DMS153 treated with DMSO at 0.1 percent for 48 hours (cell line): Measurements from ENCODE around the gene TSPEAR.
A peak's percentile ranks its signal among the peaks of the same experiment; 100 is the strongest.
"Not testable (repeated sequence)": the region's sequence is repeated elsewhere in the genome, so short reads cannot be mapped to it uniquely, and the experiment has no call there.

Source experiments
- DNase-seq: peaks from one replicate; lab custom pipeline; 2025; ENCODE audit not compliant: unreplicated experiment; lab: John Stamatoyannopoulos, UW

Gene TSPEAR

GRCh38 chr21:44686843-44687561 is 24.4 kb downstream of the TSPEAR start:
- DNase-seq = no peak

- no peak for DNase-seq
Observed at GRCh38 chr21:44686000-44686781, 25.2 kb downstream of the TSPEAR start.

- DNase-seq = not testable (repeated sequence)
Observed at GRCh38 chr21:44685050-44685449, 26.3 kb downstream of the TSPEAR start.

GRCh38 chr21:44684483-44684882 is 26.9 kb downstream of the TSPEAR start:
- no peak for DNase-seq

GRCh38 chr21:44684077-44684476 is 27.3 kb downstream of the TSPEAR start:
- DNase-seq = no peak

- DNase-seq = no peak
Observed at GRCh38 chr21:44682580-44683151, 28.7 kb downstream of the TSPEAR start.

GRCh38 chr21:44681861-44682579 is 29.4 kb downstream of the TSPEAR start, which contains the start of gene KRTAP12-1:
TSS of gene KRTAP12-1 (minus strand) at chr21:44682163. CDS start at chr21:44682123, 40 bp downstream.
- peak; percentile 92 for DNase-seq

- no peak for DNase-seq
Observed at GRCh38 chr21:44681152-44681551, 30.2 kb downstream of the TSPEAR start.

- DNase-seq = no peak
Observed at GRCh38 chr21:44677881-44678280, 33.5 kb downstream of the TSPEAR start.

- no peak for DNase-seq
Observed at GRCh38 chr21:44671911-44672310, 39.5 kb downstream of the TSPEAR start.

- DNase-seq = no peak
Observed at GRCh38 chr21:44670642-44671432, 40.5 kb downstream of the TSPEAR start.

- DNase-seq = no peak
Observed at GRCh38 chr21:44667612-44668011, 43.8 kb downstream of the TSPEAR start.

- no peak for DNase-seq
Observed at GRCh38 chr21:44666401-44667320, 44.7 kb downstream of the TSPEAR start, which contains the start of gene KRTAP12-2. TSS of gene KRTAP12-2 (minus strand) at chr21:44666927. CDS start at chr21:44666886, 41 bp downstream.

GRCh38 chr21:44664691-44665090 is 46.7 kb downstream of the TSPEAR start:
- DNase-seq = no peak

GRCh38 chr21:44661567-44661966 is 49.8 kb downstream of the TSPEAR start:
- not testable (repeated sequence) for DNase-seq

GRCh38 chr21:44658913-44659595 is 52.3 kb downstream of the TSPEAR start:
- DNase-seq = no peak

- no peak for DNase-seq
Observed at GRCh38 chr21:44658541-44658910, 52.8 kb downstream of the TSPEAR start.

GRCh38 chr21:44657635-44658540 is 53.5 kb downstream of the TSPEAR start, which contains the start of gene KRTAP12-3:
TSS of gene KRTAP12-3 (plus strand) at chr21:44657932. CDS start at chr21:44657980, 48 bp downstream.
- DNase-seq = no peak
